Activated CD8-positive, alpha-beta memory T cell treated with anti-CD3 and anti-CD28 coated beads, Interleukin-2, amount 50 U/mL, for 1 hour (primary cell): ENCODE measurements around the gene FGD5.

ENCODE experiments used
- DNase-seq: peaks from one replicate; pipeline ENCODE4 v3.0.0-alpha.2; 2020; ENCODE audit errors: extremely low read depth

FGD5 gene

GRCh38 chr3:14875411-14876175 lies 56.8 kb downstream of the FGD5 start:
- no peak for DNase-seq

DNA sequence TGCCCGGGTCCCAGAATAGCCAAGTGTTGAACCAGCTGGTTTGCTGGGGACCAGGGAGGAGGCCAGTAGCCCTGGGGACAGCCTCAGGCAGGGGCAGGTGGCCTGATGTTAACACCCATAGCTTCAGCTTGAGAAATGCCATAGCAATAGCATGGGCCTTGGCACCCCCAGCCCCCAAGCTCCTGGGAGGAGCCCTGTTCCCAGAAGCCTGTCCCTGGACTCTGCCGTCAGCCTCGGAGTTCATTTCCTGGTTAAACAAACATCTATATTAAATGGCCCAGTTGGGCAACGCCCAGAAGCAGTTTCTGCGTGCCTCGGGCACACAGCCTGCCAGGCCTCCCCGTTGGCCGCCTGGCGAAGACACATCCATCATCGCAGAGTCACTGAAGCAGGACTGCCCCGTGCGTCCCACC lies 58.2 kb downstream of the FGD5 start:
- DNase-seq: no peak

GRCh38 chr3:14877469-14877868 lies 58.7 kb downstream of the FGD5 start:
- DNase-seq: no peak

DNA sequence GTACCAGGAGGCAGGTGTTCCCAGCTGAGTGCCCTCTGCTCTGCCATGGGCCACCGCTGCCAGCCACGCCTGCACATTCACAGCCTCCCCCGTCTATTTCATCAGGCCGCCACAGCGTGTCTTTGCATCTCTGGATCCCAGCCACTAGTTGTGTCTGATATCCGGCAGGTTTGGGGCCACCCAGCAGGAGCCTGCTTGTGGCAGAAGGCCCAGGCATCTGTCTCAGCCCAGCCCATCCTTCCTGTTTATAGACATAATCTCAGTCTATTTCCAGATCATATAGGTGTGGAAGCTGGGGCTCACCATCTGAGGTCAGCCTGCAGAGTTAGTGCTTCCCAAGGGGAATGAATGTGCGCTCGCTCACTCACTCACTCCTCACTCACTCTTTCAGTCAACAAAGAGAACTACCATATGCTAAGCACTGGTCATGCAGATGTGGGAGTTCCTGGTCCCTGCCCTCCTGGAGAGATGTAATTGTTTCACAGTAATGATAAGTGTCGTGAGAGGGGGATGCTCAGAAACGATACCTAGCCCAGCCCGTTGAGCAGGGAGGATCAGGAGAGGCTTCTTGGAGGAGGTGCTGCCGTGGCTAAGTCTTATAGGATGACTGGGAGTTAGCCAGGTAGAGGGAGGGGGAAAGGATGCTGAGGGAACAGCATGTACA lies 60.6 kb downstream of the FGD5 start:
- DNase-seq: no peak

DNA sequence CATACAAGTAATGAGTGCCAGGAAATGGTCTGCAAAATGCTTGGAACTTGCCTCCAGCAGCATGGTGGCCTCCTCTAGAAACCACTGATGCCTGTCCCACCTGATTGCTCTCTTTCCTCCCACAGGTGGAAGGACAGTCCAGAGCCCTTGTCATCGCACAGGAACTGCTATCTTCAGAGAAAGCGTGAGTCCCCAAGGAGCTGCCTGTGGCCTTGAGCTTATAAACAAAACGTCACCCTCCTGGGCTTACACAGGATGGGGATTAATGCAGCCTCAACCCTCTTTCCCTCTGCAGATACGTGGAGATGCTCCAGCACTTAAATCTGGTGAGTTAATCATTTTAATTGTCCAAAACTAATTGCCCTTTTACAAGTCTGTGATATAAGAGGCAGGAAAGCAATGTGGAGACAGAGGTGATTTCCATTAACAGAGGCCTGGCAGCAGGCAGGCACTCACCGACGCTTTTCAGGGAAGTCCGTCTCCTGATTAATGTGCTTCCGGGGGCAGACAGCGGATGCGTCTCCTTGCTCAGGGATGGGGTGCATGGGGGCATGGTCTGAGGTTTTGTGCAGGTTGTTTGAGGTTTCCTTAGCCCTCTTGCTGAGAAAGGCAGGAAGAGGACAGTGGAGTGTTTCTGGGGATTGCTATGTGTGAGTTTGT lies 61.8 kb downstream of the FGD5 start:
- DNase-seq: no peak

GRCh38 chr3:14883226-14883625 lies 64.5 kb downstream of the FGD5 start:
- no peak for DNase-seq

- no peak for DNase-seq
Measured at GRCh38 chr3:14884665-14885064, 65.9 kb downstream of the FGD5 start.

- no peak for DNase-seq
Measured at GRCh38 chr3:14885307-14885706, 66.5 kb downstream of the FGD5 start.

GRCh38 chr3:14886101-14886500 lies 67.3 kb downstream of the FGD5 start:
- no peak for DNase-seq

GRCh38 chr3:14889205-14889604 lies 70.4 kb downstream of the FGD5 start:
- no peak for DNase-seq

GRCh38 chr3:14889943-14890342 lies 71.2 kb downstream of the FGD5 start:
- no peak for DNase-seq

DNA sequence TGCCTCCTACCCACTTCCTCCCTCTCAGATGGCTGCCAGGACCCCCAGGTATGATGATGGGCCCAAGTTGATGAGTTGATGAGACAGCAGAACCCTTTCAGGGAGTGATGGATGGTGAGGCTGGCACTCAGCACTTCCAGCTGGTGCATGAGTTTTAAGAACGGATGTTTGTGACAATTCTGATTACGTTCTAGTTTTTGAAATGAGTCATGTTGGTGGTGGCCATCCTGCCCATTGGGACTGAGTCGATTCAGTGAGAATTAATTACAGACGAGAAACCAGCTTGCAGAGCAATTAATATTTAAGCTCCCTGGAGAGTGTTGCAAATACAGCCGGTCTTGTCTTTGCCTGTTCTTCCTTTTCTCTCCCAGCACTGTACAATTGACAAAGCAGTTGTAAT lies 71.7 kb downstream of the FGD5 start:
- DNase-seq: no peak

DNA sequence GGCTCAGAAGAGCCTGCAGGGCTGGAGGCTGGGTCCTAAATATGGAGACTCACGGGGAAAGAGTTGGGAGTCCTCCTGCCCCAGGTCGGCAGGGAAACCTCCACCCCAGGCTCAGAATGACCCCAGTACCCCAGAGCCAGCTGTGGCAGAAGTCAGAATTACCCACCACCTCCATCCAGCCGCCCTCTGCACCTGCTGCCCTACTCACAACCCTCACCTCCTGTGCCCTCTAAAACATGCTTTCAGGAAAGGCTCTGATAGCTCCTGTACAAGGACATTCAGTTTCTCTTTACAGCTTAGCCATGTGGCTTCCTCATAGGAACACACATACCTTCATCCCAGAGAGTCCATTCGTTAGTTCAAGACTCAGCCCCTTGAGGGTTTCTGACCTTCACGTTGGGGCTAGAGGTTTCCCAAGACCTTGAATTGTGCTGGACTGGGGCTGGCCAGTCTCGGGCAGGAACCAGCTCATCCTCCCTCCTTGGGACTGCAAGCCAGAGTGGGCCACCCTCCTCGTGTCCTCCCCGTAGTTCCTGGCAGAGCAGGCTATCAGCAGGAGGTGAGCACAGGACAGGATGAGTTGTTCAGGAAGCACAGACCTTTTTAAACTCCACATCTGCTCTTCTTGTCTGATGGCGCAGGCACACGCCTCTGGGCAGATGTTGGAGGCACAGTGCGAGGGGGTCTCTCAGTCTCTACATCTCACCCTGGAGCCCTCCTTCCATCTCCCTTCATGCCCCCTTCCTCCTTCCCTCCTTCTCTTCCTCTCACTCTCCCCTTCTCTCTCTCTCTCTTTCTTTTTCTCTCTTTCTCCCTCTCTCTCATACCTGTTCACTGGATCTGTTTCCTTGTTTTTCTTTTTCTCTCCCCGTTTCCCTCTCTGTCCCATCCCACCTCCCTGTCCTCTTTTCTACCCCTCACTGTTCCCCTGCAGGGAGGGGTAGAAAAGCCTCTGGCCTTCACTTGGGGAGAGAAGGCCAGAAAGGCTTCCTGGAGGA lies 72.7 kb downstream of the FGD5 start:
- no peak for DNase-seq

DNA sequence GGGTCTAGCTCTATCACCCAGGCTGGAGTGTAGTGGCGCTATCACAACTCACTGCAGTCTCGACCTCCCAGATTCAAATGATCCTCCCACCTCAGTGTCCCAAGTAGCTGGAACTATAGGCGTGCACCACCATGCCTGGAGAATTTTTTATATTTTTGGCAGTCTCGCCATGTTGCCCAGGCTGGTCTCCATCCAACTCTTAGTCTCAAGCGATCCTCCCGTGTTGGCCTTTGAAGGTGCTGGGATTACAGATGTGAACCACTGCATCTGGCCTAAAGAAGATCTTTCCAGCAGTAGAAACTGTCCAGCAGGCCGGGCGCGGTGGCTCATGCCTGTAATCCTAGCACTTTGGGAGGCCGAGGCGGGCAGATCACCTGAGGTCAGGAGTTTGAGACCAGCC lies 73.5 kb downstream of the FGD5 start:
- DNase-seq: no peak

DNA sequence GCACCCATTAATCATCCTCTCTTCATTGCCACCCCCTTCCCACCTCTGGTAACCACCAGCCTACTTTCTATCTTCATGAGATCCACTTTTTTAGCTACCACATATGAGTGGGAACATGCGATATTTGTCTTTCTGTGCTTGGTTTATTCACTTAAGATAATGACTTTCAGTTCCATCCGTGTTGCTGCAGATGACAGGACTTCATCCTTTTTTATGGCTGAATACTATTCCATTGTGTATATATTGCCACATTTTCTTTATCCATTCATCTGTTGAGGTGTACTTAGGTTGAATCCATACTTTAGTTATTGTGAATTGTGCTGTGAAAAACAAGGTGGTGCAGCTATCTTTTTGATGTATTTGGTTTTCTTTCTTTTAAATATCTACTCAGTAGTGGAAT lies 75.3 kb downstream of the FGD5 start:
- no peak for DNase-seq

DNA sequence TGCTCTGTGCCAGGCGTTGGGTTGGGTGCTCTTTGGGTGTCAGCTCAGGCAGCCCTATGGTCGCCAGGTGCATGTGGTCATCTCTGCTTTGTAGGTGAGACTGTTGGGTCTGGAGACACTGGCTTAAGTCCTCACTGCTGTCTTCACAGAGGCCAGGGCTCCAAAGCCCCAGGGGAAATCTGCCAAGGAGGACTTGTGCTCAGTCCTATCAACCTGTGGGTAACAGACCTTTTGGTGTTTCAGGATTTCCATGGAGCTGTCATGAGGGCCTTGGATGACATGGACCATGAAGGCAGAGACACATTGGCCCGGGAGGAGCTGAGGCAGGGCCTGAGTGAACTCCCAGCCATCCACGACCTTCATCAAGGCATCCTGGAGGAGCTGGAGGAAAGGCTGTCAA lies 78.5 kb downstream of the FGD5 start:
- no peak for DNase-seq

DNA sequence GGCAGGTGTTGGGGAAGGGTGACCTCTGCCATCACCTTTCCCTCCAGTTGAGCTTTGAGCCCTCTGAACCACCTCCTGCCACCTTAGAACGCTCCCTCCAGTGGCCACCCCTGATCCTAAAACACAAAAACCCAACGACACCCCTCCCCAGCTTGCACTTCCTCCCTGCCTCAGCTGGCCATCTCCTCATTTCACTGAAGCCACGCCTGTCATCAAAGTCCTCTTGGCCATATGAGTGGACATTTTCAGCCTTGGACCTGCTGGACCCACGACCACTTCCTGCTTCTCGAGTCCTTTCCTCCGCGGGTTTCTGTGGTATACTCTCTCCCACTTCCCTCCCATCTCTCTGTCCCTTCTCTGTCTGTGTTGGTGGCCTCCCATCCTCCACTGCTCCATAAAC lies 80.2 kb downstream of the FGD5 start:
- no peak for DNase-seq

DNA sequence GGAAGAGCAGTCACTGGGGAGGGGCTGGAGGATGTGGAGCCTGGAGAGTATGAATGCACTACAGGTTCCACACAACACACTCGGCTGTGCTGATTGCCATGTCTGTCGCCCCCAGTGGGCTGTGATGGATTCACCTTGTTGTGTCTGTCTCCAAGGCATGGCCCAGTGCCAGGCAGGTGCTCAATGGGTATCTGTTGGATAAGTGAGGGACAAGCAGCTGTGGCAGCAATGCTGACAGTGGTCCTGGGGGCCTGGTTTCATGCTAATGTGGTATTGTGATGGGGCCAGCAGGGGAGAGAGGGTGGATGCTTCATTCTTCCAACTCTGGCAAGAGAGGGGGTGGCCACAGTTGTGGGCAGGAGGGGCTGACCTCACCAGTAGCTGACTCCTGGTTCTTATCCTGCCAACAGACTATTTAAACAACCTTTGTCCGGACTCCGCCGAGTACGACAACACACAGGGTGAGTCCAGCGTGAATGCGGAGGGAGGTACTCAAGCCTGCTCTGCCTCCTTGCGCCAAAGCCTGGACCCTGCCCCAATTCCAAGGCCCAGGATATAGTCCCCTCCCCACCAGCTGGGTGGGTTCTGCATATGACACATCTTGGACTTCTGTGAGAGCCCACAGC lies 81.3 kb downstream of the FGD5 start:
- DNase-seq: no peak

GRCh38 chr3:14900881-14901873 lies 82.4 kb downstream of the FGD5 start:
- no peak for DNase-seq

DNA sequence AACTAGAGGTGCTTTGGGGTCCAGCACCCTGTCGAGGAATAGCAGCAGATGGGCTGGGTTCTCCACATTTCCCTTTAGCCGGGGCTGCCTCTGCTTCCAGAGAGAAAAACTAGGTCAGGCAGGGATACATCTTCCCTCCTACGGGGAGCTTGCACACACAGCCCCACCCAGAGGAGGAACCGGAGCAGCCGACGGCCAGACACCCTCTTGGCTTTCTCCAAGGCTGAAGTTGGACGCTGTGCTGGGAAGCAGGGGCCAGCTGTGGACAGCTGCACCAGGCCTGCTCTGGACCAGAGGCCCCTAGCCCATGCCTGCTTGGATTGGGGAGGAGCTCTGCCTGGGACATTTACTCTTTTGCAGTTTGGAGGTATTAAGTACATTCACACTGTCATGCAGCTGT lies 84.0 kb downstream of the FGD5 start:
- no peak for DNase-seq
